A172 (cell line): ENCODE measurements around the gene SMOC2. TPM values are rescaled to one million over a fixed set of nuclear protein-coding genes. Genes with fewer than 3 reads are reported as not detected.
"Not testable (repeated sequence)": the region's sequence is repeated elsewhere in the genome, so short reads cannot be mapped to it uniquely, and the experiment has no call there.

Experiments
- DNase-seq: peaks from one replicate; pipeline ENCODE4 v3.0.0-alpha.2; 2015; ENCODE audit warnings: low spot score
- total RNA-seq: library from RNA; depleted of rRNA; stranded (reverse); fragments of >200 nt; shearing (Covaris generic); gene quantifications from 2 replicates; pipeline ENCODE4 v1.2.3, GENCODE V29; 2014

The SMOC2 gene
- total RNA-seq, 1 experiment from 2014 or later = not detected

- DNase-seq = no peak
Measured at GRCh38 chr6:168650671-168651111, 209.7 kb downstream of the SMOC2 start.

GRCh38 chr6:168655462-168656152 is 214.6 kb downstream of the SMOC2 start:
- no peak for DNase-seq

GRCh38 chr6:168658059-168658458 is 217.1 kb downstream of the SMOC2 start:
- DNase-seq = no peak

- no peak for DNase-seq
Measured at GRCh38 chr6:168660400-168660945, 219.5 kb downstream of the SMOC2 start.

- DNase-seq = no peak
Measured at GRCh38 chr6:168662301-168662936, 221.4 kb downstream of the SMOC2 start.

- DNase-seq = no peak
Measured at GRCh38 chr6:168663041-168663440, 222.1 kb downstream of the SMOC2 start.

- no peak for DNase-seq
Measured at GRCh38 chr6:168664956-168665355, 224.0 kb downstream of the SMOC2 start.

GRCh38 chr6:168666170-168666569 is 225.2 kb downstream of the SMOC2 start:
- DNase-seq = no peak

GRCh38 chr6:168666699-168667427 is 225.9 kb downstream of the SMOC2 start:
- DNase-seq = no peak

GRCh38 chr6:168667428-168667805 is 226.4 kb downstream of the SMOC2 start:
- no peak for DNase-seq

GRCh38 chr6:168670401-168670985 is 229.5 kb downstream of the SMOC2 start:
- DNase-seq = no peak

GRCh38 chr6:168671028-168671862 is 230.3 kb downstream of the SMOC2 start:
- no peak for DNase-seq

GRCh38 chr6:168671863-168672546 is 231.0 kb downstream of the SMOC2 start:
- no peak for DNase-seq

- DNase-seq = no peak
Measured at GRCh38 chr6:168674595-168674994, 233.6 kb downstream of the SMOC2 start.

- no peak for DNase-seq
Measured at GRCh38 chr6:168675375-168675774, 234.4 kb downstream of the SMOC2 start.

- no peak for DNase-seq
Measured at GRCh38 chr6:168675933-168676551, 235.1 kb downstream of the SMOC2 start.

- no peak for DNase-seq
Measured at GRCh38 chr6:168676552-168677322, 235.8 kb downstream of the SMOC2 start.

- DNase-seq = not testable (repeated sequence)
Measured at GRCh38 chr6:168677323-168677781, 236.4 kb downstream of the SMOC2 start.

GRCh38 chr6:168678077-168678476 is 237.1 kb downstream of the SMOC2 start:
- no peak for DNase-seq
